Cardiac muscle cell (in vitro differentiated cells and primary cell): ENCODE data around the gene ACTR3. TPM values are rescaled to one million over a fixed set of nuclear protein-coding genes. Genes with fewer than 3 reads are reported as not detected.

Source experiments
- DNase-seq, 2 donors: peaks; one replicate each; pipeline versions ENCODE4 v3.0.0 to v3.0.0-alpha.2; 2010 to 2017; ENCODE audit warnings: low read depth in 1 of 2, low spot score in 1 of 2
- H3K27ac ChIP-seq: fragments of 200-600 bp; sonication (generic); 2 replicates; pipeline ENCODE4 v1.5.1; 2016
- H3K27me3 ChIP-seq: fragments of 200-600 bp; sonication (generic); 2 replicates; pipeline ENCODE4 v1.6.0; 2016; ENCODE audit warnings: control low read depth
- H3K36me3 ChIP-seq: fragments of 200-600 bp; sonication (generic); 2 replicates; pipeline ENCODE4 v1.5.1; 2016; ENCODE audit warnings: control low read depth
- H3K4me1 ChIP-seq: fragments of 200-600 bp; sonication (generic); 2 replicates; pipeline ENCODE4 v1.8.1; 2017; ENCODE audit warnings: low read depth, mild to moderate bottlenecking, mixed run types
- H3K4me3 ChIP-seq: fragments of 200-600 bp; sonication (generic); 2 replicates; pipeline ENCODE4 v1.5.1; 2016; ENCODE audit warnings: mild to moderate bottlenecking
- H3K9me3 ChIP-seq: fragments of 200-600 bp; sonication (generic); 2 replicates; pipeline ENCODE4 v1.5.1; 2017; ENCODE audit warnings: low read depth, mild to moderate bottlenecking, control low read depth
- polyA plus RNA-seq: library from polyadenylated mRNA; unstranded; fragments of >200 nt; fragmentation: Nextera tagmentation; extraction: Ambion mirVana; gene quantifications from 2 replicates; pipeline ENCODE4 v1.2.1, GENCODE V29; 2016
- total RNA-seq: library from RNA; depleted of rRNA; stranded (reverse); fragments of >200 nt; gene quantifications from 2 replicates; pipeline ENCODE4 v1.2.3, GENCODE V29; 2016
- TF ChIP-seq, protein P1 (sequence below): IDR thresholded peaks from 2 replicates; pipeline ENCODE4 v1.5.1; 2012; ENCODE audit warnings: low read depth, mild to moderate bottlenecking, low read length

The ACTR3 gene
- total and polyA plus RNA-seq, 2 experiments from 2014 or later = 64.5 to 125 TPM

- TF ChIP-seq, protein P1, sequence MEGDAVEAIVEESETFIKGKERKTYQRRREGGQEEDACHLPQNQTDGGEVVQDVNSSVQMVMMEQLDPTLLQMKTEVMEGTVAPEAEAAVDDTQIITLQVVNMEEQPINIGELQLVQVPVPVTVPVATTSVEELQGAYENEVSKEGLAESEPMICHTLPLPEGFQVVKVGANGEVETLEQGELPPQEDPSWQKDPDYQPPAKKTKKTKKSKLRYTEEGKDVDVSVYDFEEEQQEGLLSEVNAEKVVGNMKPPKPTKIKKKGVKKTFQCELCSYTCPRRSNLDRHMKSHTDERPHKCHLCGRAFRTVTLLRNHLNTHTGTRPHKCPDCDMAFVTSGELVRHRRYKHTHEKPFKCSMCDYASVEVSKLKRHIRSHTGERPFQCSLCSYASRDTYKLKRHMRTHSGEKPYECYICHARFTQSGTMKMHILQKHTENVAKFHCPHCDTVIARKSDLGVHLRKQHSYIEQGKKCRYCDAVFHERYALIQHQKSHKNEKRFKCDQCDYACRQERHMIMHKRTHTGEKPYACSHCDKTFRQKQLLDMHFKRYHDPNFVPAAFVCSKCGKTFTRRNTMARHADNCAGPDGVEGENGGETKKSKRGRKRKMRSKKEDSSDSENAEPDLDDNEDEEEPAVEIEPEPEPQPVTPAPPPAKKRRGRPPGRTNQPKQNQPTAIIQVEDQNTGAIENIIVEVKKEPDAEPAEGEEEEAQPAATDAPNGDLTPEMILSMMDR = no peak
- Histone ChIP-seq H3K27me3 (no peaks in the 10 kb centered on the region), H3K27ac (peak overlapping the region; percentile 99), H3K4me3 (peak overlapping the region; percentile 77), H3K4me1 (peaks cover 48% of the 10 kb centered on the region), H3K36me3 (no peaks in the 10 kb centered on the region), H3K9me3 (no peaks in the 10 kb centered on the region)
- DNase-seq = no peak
Observed at GRCh38 chr2:113892004-113892710, 2.3 kb downstream of the ACTR3 start.

DNA sequence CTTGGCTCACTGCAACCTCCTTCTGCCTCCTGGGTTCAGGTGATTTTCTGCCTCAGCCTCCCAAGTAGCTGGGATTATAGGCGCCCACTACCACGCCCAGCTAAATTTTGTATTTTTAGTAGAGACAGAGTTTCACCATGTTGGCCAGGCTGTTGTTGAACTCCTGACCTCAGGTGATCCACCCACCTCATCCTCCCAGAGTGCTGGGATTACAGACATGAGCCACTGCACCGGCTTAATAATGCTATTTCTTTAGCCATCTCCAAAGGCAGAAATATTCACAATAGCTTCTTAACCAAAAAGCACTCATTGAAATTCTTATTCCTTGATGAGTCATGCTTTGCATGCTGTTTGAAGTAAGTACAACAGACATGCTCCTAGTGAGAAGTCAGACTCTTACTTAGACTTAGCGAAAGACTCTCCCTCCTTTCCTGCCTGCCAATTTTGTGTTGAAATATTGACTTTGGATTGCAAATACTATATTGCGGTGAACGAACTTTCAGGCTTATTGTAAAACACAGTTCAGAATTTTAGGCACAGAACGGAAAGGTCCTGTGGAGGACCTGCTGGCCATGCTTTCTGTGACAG, 4.4 kb downstream of the ACTR3 start:
- Histone ChIP-seq H3K27ac (peak overlapping the region; percentile 20), H3K9me3 (no peaks in the 10 kb centered on the region), H3K4me3 (no peak overlapping the region), H3K36me3 (no peaks in the 10 kb centered on the region), H3K27me3 (no peaks in the 10 kb centered on the region), H3K4me1 (peaks cover 51% of the 10 kb centered on the region)
- TF ChIP-seq, protein P1 = no peak
- DNase-seq = peak in 1 of 2 donors; percentile 95

DNA sequence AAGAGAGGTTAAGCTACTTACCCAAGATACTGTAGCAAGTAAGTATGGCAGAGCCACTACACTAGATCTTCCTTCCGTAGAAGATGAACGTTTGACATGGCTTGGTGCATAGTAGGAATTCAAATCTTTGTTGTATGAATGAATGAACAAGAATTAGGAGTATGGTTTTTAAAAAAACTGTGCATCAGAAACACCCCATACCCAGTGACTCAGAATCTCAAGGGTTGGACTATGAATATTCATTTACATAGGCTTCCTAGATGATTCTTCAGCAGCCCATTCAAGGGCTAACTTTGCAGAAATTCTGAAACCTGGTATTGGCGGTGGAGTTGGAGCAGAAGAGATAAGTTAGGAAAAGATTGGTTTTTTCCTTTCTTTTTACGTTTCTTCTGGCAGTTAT, 5.4 kb downstream of the ACTR3 start:
- Histone ChIP-seq H3K4me1 (peaks cover 51% of the 10 kb centered on the region), H3K36me3 (no peaks in the 10 kb centered on the region), H3K4me3 (no peak overlapping the region), H3K27me3 (no peaks in the 10 kb centered on the region), H3K9me3 (no peaks in the 10 kb centered on the region), H3K27ac (no peak overlapping the region)
- no peak for DNase-seq
- TF ChIP-seq, protein P1 = no peak

DNA sequence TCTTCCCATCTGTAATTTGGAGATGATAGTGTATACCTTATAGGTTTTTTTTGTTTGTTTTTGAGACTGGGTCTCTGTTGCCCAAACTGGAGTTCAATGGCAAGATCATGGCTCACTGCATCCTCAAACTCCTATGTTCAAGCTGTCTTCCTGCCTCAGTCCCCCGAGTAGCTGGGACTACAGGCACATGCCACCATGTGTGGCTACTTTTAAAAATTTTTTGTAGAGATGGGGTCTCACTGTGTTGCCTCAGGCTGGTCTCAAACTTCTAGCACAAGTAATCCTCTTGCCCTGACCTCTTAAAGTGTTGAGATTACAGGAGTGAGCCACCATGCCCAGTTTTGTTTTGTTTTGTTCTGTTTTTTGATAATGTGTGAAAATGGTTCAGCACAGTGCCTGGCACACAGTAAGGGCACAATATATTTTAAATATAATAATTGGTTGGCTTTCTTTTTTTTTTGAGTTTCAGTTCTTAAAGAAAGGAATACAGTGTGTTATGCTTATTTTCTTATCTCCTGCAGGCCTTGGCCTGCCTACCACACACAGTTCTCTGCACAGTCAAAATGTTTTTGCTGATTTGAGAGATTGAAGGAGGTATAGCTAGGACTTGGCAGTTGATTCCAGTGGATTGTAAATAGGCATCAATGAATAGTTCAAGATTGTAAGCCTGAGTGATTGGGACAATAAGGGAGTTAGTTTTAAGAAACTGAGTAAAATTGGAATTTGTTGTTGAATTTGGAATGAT, 6.1 kb downstream of the ACTR3 start:
- Histone ChIP-seq H3K4me3 (no peak overlapping the region), H3K4me1 (peaks cover 51% of the 10 kb centered on the region), H3K36me3 (no peaks in the 10 kb centered on the region), H3K27ac (peak overlapping the region; percentile 74), H3K9me3 (no peaks in the 10 kb centered on the region), H3K27me3 (no peaks in the 10 kb centered on the region)
- no peak for DNase-seq
- TF ChIP-seq, protein P1 = no peak

DNA sequence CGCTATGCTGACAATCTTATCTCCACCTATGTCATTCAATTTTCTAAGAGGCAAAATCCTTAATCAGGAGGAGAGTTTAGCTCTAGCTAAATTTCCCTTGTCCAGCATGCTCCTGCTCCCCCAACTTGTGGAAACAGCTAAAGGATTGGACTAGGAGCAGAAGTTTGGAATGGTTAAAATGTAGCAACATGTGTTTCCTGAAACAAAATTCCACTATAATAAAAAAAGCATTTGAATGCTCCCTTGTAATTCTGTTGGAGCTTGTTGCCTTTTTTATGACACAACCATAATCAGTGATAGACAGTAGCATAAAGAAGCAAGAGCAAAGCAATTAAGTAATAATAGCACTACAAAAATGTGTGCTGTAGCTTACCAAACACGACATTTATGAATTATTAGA, 6.9 kb downstream of the ACTR3 start:
- Histone ChIP-seq H3K9me3 (no peaks in the 10 kb centered on the region), H3K4me3 (no peak overlapping the region), H3K4me1 (peaks cover 49% of the 10 kb centered on the region), H3K36me3 (no peaks in the 10 kb centered on the region), H3K27me3 (no peaks in the 10 kb centered on the region), H3K27ac (peak overlapping the region; percentile 74)
- TF ChIP-seq, protein P1 = no peak
- peak in 1 of 2 donors; percentile 55 for DNase-seq
